ENCODE results near the gene ADGRL1. TPM values are rescaled to one million over a fixed set of nuclear protein-coding genes. Genes with fewer than 3 reads are reported as not detected.

The ADGRL1 gene
- total and polyA plus RNA-seq, 9 of the 15 experiments (the other 6 are each of a cell fraction or from before 2014, with no cell fraction given), result 0.14 to 37.0 (median 8.6) TPM

GRCh38 chr19:14141041-14141440, 64.9 kb downstream of the ADGRL1 start:
- ATAC-seq, result no peak
- Histone ChIP-seq H3K9me1 (ENCODE audit: control insufficient read depth, insufficient read depth, low read length) (no peaks in the 10 kb centered on the region), H3K4me1 (replicated peaks in 1 of 2; ENCODE audit: control insufficient read depth in 2 of 2, insufficient read depth in 2 of 2, low read length in 2 of 2) (peaks cover 14 to 37% of the 10 kb centered on the region in 2 experiments), H3K79me2 (ENCODE audit: control insufficient read depth, insufficient read depth, low read length) (peaks cover 11% of the 10 kb centered on the region), H3K4me3 (no peak overlapping the region), H2AFZ (ENCODE audit: low read depth, low read length) (no peak overlapping the region), H3K9me3 (replicated peaks; ENCODE audit: control insufficient read depth, insufficient read depth, low read depth, low read length) (no peaks in the 10 kb centered on the region), H3K36me3 (ENCODE audit: control insufficient read depth, insufficient read depth, low read length) (no peaks in the 10 kb centered on the region), H3K27me3 (ENCODE audit: control insufficient read depth in 2 of 2, insufficient read depth in 2 of 2, low read length in 2 of 2) (no peaks in the 10 kb centered on the region), H3K9ac (ENCODE audit: insufficient read depth in 1 of 2, low read depth in 2 of 2, low read length in 2 of 2) (no peak overlapping the region), H4K20me1 (replicated peaks; ENCODE audit: control insufficient read depth, insufficient read depth, low read length) (peaks cover 20% of the 10 kb centered on the region), H3K27ac (ENCODE audit: extremely low read depth, low read depth, low read length) (no peak overlapping the region), H3K4me2 (ENCODE audit: insufficient read depth, low read length) (no peak overlapping the region)
- in situ Hi-C loops (cut with MboI), result no loop called here
- 80% methylated on average over 8 of the region's 8 CpGs for WGBS (ENCODE audit: insufficient coverage, low coverage, missing lambda C conversion rate)
- BruUV-seq (replicated peaks), result no TSS peak
- CTCF ChIA-PET (ENCODE audit: low intra/inter-chr PET ratio), result no interaction called here
- DNase-seq (ENCODE audit: extremely low read depth in 1 of 4, low spot score in 3 of 4), result no peak
- intact Hi-C loops (cut with micrococcal nuclease), result loop anchor here (10.0 kb wide), 1 partner anchor 264 kb away; no protein-coding TSS in a partner anchor
- POLR2A ChIA-PET, result interaction anchor here (0.7 kb wide), 1 partner anchor 16 kb away, joined by 3 read pairs; no protein-coding TSS in a partner anchor
- TF ChIP-seq RNF2 (IDR thresholded peaks at IDR 0.05) (no peak), ZNF384 (IDR thresholded peaks at IDR 0.05; ENCODE audit: low read depth, low read length) (no peak), REST (IDR thresholded peaks at IDR 0.05; ENCODE audit: borderline replicate concordance) (no peak), REST (CRISPR knock-in tag; IDR thresholded peaks at IDR 0.05; ENCODE audit: low read depth) (no peak), ZNF449 (CRISPR knock-in tag; IDR thresholded peaks at IDR 0.05) (no peak), HDAC2 (IDR thresholded peaks at IDR 0.05) (no peak), U2AF1 (optimal IDR thresholded peaks at IDR 0.05; ENCODE audit: low read depth, low read length) (no peak), NR2C2 (CRISPR knock-in tag; IDR thresholded peaks at IDR 0.05) (no peak), NR2C2 (tag; IDR thresholded peaks at IDR 0.05) (no peak)
- FAIRE-seq, result no peak
